Upper lobe of right lung (tissue), 1 donor: ENCODE data around the gene CYREN. TPM values are rescaled to one million over a fixed set of nuclear protein-coding genes. Genes with fewer than 3 reads are reported as not detected.
"Not testable (repeated sequence)": the region's sequence is repeated elsewhere in the genome, so short reads cannot be mapped to it uniquely, and the experiment has no call there.

Experiments used
- ATAC-seq: fragments of 200-7000 bp; cut with Tn5 transposase; one replicate; pipeline ENCODE4 v1.9.1; 2020; ENCODE audit warnings: mild to moderate bottlenecking, moderate library complexity
- DNase-seq: peaks from one replicate; pipeline ENCODE4 v3.0.0-alpha.2; 2020
- H3K27ac ChIP-seq: fragments of 200-600 bp; one replicate; pipeline ENCODE4 v1.8.0; 2022
- H3K27me3 ChIP-seq: fragments of 200-600 bp; one replicate; pipeline ENCODE4 v1.8.0; 2022; ENCODE audit warnings: mild to moderate bottlenecking
- H3K36me3 ChIP-seq: fragments of 200-600 bp; one replicate; pipeline ENCODE4 v1.8.0; 2022
- H3K4me1 ChIP-seq: fragments of 200-600 bp; one replicate; pipeline ENCODE4 v1.8.0; 2022
- H3K4me3 ChIP-seq: fragments of 200-600 bp; one replicate; pipeline ENCODE4 v1.8.0; 2022; ENCODE audit warnings: mild to moderate bottlenecking
- H3K9me3 ChIP-seq: fragments of 200-600 bp; one replicate; pipeline ENCODE4 v1.8.0; 2022
- intact Hi-C: fragments of 100-400 bp; cut with DNase I; formaldehyde crosslinking; loops from one replicate; pipeline ENCODE4 v1.11.0; 2022
- microRNA-seq: library from miRNA; unstranded; fragments of <30 nt; microRNA quantifications from one replicate; pipeline ENCODE4 v1.2.0, GENCODE V29; 2020; ENCODE audit warnings: borderline microRNAs expressed
- total RNA-seq: library from RNA; stranded (reverse); fragmentation: NEBNext Ultra II Directional; extraction: Animal tissue kit (Norgen Biotek cat#: 25700); gene quantifications from one replicate; pipeline ENCODE4 v1.2.1, GENCODE V29; 2021
- TF ChIP-seq, protein P1 (sequence below): fragments of 200-600 bp; IDR thresholded peaks from one replicate; pipeline ENCODE4 v1.8.0; 2022; ENCODE audit warnings: antibody characterized with exemption
- donor health status: DM: no; HTN: yes; CAD: no; lungs with severe emphysema.

The CYREN gene
- total RNA-seq, 1 donor from 2014 or later = 39.3 TPM

DNA sequence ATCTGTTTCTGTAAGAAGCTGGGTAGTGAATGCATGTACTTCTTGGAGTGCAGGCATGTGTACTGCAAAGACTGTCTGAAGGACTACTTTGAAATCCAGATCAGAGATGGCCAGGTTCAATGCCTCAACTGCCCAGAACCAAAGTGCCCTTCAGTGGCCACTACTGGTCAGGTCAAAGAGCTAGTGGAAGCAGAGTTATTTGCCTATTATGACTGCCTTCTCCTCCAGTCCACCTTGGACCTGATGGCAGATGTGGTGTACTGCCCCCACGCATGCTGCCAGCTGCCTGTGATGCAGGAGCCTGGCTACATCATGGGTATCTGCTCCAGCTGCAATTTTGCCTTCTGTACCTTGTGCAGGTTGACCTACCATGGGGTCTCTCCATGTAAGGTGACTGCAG, 41.6 kb downstream of the CYREN start:
- no peak overlapping the region for H3K27ac ChIP-seq
- H3K27me3 ChIP-seq = no peaks in the 10 kb centered on the region
- TF ChIP-seq, protein P1, sequence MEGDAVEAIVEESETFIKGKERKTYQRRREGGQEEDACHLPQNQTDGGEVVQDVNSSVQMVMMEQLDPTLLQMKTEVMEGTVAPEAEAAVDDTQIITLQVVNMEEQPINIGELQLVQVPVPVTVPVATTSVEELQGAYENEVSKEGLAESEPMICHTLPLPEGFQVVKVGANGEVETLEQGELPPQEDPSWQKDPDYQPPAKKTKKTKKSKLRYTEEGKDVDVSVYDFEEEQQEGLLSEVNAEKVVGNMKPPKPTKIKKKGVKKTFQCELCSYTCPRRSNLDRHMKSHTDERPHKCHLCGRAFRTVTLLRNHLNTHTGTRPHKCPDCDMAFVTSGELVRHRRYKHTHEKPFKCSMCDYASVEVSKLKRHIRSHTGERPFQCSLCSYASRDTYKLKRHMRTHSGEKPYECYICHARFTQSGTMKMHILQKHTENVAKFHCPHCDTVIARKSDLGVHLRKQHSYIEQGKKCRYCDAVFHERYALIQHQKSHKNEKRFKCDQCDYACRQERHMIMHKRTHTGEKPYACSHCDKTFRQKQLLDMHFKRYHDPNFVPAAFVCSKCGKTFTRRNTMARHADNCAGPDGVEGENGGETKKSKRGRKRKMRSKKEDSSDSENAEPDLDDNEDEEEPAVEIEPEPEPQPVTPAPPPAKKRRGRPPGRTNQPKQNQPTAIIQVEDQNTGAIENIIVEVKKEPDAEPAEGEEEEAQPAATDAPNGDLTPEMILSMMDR = no peak
- no peaks in the 10 kb centered on the region for H3K4me1 ChIP-seq
- peaks cover 7% of the 10 kb centered on the region for H3K9me3 ChIP-seq
- intact Hi-C loops = no loop called here
- no peaks in the 10 kb centered on the region for H3K36me3 ChIP-seq
- DNase-seq (no peak), ATAC-seq (no peak)
- H3K4me3 ChIP-seq = no peak overlapping the region

DNA sequence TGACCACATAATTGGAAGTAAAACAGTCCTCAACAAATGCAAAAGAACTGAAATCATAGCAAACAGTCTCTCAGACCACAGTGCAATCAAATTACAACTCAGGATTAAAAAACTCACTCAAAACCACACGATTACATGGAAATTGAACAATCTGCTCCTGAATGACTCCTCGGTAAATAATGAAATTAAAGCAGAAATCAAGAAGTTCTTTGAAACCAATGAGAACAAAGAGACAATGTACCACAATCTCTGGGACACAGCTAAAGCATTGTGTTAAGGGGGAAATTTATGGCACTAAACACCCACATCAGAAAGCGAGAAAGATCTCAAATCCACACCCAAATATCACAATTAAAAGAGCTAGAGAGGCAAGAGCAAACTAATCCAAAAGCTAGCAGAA, 45.9 kb downstream of the CYREN start:
- H3K9me3 ChIP-seq, DNase-seq, H3K4me1 ChIP-seq, H3K27me3 ChIP-seq, H3K27ac ChIP-seq, H3K36me3 ChIP-seq, ATAC-seq, H3K4me3 ChIP-seq, intact Hi-C loops: not testable (repeated sequence)

DNA sequence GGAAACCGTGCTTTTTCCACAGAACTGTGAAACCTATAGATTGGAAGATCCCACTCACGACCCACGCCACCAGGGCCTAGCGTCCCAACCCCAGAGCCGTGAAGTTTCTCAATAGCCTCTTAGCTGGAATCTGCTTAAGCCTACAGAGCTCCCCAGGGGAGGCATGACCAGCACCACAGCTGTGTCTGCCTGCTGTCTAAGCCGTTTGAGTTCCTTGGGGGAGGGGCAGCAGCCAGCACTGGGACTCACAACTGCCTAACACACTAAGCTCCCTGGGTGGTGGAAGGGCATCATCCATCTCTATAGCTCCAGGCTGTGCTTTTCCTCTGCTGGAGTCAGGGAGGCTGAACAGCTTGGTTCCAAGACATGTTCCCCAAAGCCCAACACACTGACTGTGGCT, 48.6 kb downstream of the CYREN start:
- H3K36me3 ChIP-seq = no peaks in the 10 kb centered on the region
- ATAC-seq (no peak), DNase-seq (no peak)
- no peaks in the 10 kb centered on the region for H3K4me1 ChIP-seq
- TF ChIP-seq, protein P1 = no peak
- H3K4me3 ChIP-seq = no peak overlapping the region
- H3K9me3 ChIP-seq = peaks cover 7% of the 10 kb centered on the region
- no peak overlapping the region for H3K27ac ChIP-seq
- no peaks in the 10 kb centered on the region for H3K27me3 ChIP-seq
- intact Hi-C loops = no loop called here

DNA sequence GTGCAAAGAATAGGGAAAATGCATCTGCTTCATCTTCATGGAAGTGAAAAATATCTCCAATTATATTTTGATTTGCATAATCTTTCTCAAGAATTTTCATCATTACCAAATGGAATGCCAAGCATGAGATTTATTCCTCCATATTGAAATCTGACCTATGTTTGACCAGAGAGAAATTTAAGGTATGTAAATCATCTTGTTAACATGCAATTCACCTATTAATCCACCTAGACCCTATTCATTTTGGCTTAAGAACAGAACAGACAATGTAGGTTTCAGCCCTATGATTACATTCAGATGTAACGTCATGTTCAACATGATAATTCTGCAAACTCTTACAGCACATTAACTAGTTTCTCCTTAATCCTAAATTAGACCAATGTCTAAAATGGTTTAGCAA, 53.4 kb downstream of the CYREN start:
- peaks cover 7% of the 10 kb centered on the region for H3K9me3 ChIP-seq
- no peaks in the 10 kb centered on the region for H3K36me3 ChIP-seq
- H3K27me3 ChIP-seq = no peaks in the 10 kb centered on the region
- DNase-seq (no peak), ATAC-seq (no peak)
- intact Hi-C loops = no loop called here
- H3K27ac ChIP-seq = no peak overlapping the region
- H3K4me3 ChIP-seq = no peak overlapping the region
- TF ChIP-seq, protein P1 = no peak
- H3K4me1 ChIP-seq = no peaks in the 10 kb centered on the region

Small RNAs within 50 kb of the gene (microRNA-seq; reads per million reads assigned to microRNA genes)
- gene MIR6509 = not detected

Other genes with a start within 250 kb of the CYREN start
- 3.9 TPM for gene AGBL3, start 184.2 kb downstream of the CYREN start, total RNA-seq
- 31.2 TPM for gene TMEM140, start 22.6 kb downstream of the CYREN start, total RNA-seq
- gene WDR91, start 40.8 kb upstream of the CYREN start, total RNA-seq = 30.0 TPM
- gene STRA8, start 63.1 kb upstream of the CYREN start, total RNA-seq = not detected